DND-41 (cell line): ENCODE measurements around the gene ABI3BP.

Source experiments
- ATAC-seq: fragments of 200-7000 bp; cut with Tn5 transposase; 3 replicates; pipeline ENCODE4 v1.9.1; 2021; ENCODE audit warnings: low read depth; ENCODE audit not compliant: insufficient read depth
- DNase-seq: peaks from one replicate; pipeline ENCODE4 v3.0.0-alpha.2; 2020
- H2AFZ ChIP-seq: 2 replicates; pipeline ENCODE4 v1.6.0; 2012; ENCODE audit warnings: low read depth, low read length
- H3K27ac ChIP-seq: 2 replicates; pipeline ENCODE4 v1.5.1; 2012; ENCODE audit warnings: low read length, inconsistent platforms
- H3K27me3 ChIP-seq: fragments of 200-600 bp; sonication (generic); 2 replicates; pipeline ENCODE4 v1.6.0; 2012; ENCODE audit warnings: low read length, mild to moderate bottlenecking, inconsistent platforms; ENCODE audit not compliant: insufficient read depth, poor library complexity
- H3K36me3 ChIP-seq: 2 replicates; pipeline ENCODE4 v1.5.1; 2012; ENCODE audit warnings: low read length, inconsistent platforms; ENCODE audit not compliant: insufficient read depth
- H3K4me1 ChIP-seq: 2 replicates; pipeline ENCODE4 v1.5.1; 2012; ENCODE audit warnings: mild to moderate bottlenecking, low read length; ENCODE audit not compliant: insufficient read depth
- H3K4me2 ChIP-seq: 2 replicates; pipeline ENCODE4 v1.6.0; 2012; ENCODE audit warnings: mild to moderate bottlenecking, moderate library complexity, low read length, inconsistent platforms; ENCODE audit not compliant: insufficient read depth
- H3K4me3 ChIP-seq, 2 experiments: fragments of 200-600 bp in 1 of 2; shearing (Covaris generic) in 1 of 2; 2 replicates each; pipeline ENCODE4 v1.5.1; 2012 to 2016; ENCODE audit warnings: inconsistent platforms in 2 of 2, low read length in 2 of 2, mild to moderate bottlenecking in 2 of 2, low read depth in 1 of 2, moderate library complexity in 1 of 2
- H3K79me2 ChIP-seq: 2 replicates; pipeline ENCODE4 v1.6.0; 2012; ENCODE audit warnings: low read length, inconsistent platforms; ENCODE audit not compliant: insufficient read depth
- H3K9ac ChIP-seq: 2 replicates; pipeline ENCODE4 v1.6.0; 2012; ENCODE audit warnings: low read depth, mild to moderate bottlenecking, inconsistent platforms, low read length, moderate library complexity
- H3K9me3 ChIP-seq: 2 replicates; pipeline ENCODE4 v1.5.1; 2012; ENCODE audit warnings: low read length, moderate library complexity, mild to moderate bottlenecking, inconsistent platforms; ENCODE audit not compliant: insufficient read depth, severe bottlenecking
- H4K20me1 ChIP-seq: 2 replicates; pipeline ENCODE4 v1.6.0; 2012; ENCODE audit warnings: low read length; ENCODE audit not compliant: insufficient read depth
- EZH2 ChIP-seq: IDR thresholded peaks from 3 replicates; pipeline ENCODE4 v1.6.1; 2012; ENCODE audit warnings: borderline replicate concordance, low read depth, mild to moderate bottlenecking, moderate library complexity, low read length, inconsistent platforms; ENCODE audit not compliant: severe bottlenecking
- TF ChIP-seq, protein P1 (sequence below): IDR thresholded peaks from 2 replicates; pipeline ENCODE4 v1.5.1; 2012; ENCODE audit warnings: borderline replicate concordance, low read length, moderate library complexity, mild to moderate bottlenecking; ENCODE audit not compliant: poor library complexity, severe bottlenecking; ENCODE audit errors: extremely low read depth

Gene ABI3BP

GRCh38 chr3:100700708-100701107 lies 292.5 kb downstream of the ABI3BP start:
- Histone ChIP-seq H3K27me3 (peaks cover 3% of the 10 kb centered on the region), H2AFZ (no peak overlapping the region), H3K79me2 (no peaks in the 10 kb centered on the region), H3K9me3 (no peaks in the 10 kb centered on the region), H4K20me1 (no peaks in the 10 kb centered on the region), H3K27ac (no peak overlapping the region), H3K4me3 (no peak overlapping the region), H3K9ac (no peak overlapping the region), H3K4me2 (no peak overlapping the region), H3K36me3 (no peaks in the 10 kb centered on the region), H3K4me1 (no peaks in the 10 kb centered on the region)
- DNase-seq, result no peak
- no peak for TF ChIP-seq EZH2
- TF ChIP-seq, protein P1, sequence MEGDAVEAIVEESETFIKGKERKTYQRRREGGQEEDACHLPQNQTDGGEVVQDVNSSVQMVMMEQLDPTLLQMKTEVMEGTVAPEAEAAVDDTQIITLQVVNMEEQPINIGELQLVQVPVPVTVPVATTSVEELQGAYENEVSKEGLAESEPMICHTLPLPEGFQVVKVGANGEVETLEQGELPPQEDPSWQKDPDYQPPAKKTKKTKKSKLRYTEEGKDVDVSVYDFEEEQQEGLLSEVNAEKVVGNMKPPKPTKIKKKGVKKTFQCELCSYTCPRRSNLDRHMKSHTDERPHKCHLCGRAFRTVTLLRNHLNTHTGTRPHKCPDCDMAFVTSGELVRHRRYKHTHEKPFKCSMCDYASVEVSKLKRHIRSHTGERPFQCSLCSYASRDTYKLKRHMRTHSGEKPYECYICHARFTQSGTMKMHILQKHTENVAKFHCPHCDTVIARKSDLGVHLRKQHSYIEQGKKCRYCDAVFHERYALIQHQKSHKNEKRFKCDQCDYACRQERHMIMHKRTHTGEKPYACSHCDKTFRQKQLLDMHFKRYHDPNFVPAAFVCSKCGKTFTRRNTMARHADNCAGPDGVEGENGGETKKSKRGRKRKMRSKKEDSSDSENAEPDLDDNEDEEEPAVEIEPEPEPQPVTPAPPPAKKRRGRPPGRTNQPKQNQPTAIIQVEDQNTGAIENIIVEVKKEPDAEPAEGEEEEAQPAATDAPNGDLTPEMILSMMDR, result no peak
- no peak for ATAC-seq
